Suppressor macrophage treated with lipopolysaccharide for 4 hours (primary cell): Measurements from ENCODE around the gene S100A5.
A peak's percentile ranks its signal among the peaks of the same experiment; 100 is the strongest.

Experiments
- DNase-seq: peaks from one replicate; pipeline ENCODE4 v3.0.0-alpha.2; 2020

The S100A5 gene

DNA sequence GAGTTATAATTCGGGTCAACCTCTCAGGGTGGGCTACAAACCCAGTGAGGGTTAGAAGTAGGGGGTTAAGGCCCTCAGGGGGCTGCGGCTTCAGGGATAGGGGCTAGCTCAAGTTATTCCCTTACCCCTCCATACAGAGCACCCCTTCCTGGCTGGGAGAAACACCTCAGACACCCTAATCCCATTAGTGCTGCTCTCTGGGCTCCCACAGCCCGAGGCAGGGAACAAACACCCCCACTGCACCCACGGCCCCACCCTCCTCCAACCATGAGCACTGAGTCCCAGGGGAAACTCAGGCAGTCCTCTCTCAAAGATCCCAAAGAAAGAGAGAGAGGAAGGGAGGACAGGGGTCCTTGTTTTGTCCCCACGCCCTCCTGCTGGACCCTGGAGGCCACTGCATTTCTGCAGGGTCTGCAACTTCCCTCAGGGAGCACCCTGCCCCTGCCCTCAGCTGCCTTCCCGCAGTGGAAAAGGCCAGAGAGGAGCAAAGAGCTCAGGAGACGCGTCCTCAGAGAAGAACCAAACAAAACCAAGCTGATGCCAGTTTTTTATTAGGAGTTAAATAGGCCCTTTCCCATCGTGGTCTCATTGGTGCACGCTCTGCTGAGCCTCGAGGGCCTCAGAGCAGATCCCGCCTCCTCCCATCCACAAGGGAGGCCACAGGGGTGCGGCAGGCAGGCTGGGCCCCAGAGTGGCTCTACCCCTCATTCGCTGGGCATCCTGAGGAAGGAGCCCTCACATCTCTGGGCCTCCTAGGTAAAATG is 6.2 kb upstream of the S100A5 start:
- DNase-seq = no peak

- no peak for DNase-seq
Observed at GRCh38 chr1:153546371-153546770, 5.6 kb upstream of the S100A5 start.

GRCh38 chr1:153545067-153546055 is 4.6 kb upstream of the S100A5 start, which contains the start of gene S100A4:
S100A4 (minus strand) TSS chr1:153545806; CDS start chr1:153544794, 1,012 bp downstream.
- DNase-seq = peak; percentile 83

DNA sequence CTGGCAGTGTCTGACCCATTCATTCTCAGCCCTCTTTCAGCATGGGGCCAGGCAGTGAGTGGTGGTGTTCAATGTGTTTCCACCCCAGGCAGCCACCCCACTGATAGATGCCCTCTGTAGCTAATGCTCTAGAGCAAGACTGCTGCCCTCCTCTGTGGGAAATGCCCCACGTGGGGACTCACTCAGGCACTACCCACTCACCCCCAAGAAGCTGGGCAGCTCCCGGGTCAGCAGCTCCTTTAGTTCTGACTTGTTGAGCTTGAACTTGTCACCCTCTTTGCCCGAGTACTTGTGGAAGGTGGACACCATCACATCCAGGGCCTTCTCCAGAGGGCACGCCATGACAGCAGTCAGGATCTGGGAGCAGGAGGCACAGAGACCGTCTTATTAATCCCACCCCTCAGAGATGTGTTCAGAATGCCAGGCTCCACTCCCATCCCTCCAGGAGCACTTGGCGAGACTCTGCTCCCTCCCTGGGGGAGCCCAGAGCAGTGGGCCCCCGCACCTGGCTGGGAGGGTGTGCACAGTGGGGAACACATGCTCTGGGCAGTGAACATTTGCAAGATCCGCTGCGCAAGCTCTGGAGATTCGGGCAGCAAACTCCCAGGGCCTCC is 3.8 kb upstream of the S100A5 start:
- DNase-seq = no peak

GRCh38 chr1:153543736-153544135 is 3.0 kb upstream of the S100A5 start:
- DNase-seq = no peak

DNA sequence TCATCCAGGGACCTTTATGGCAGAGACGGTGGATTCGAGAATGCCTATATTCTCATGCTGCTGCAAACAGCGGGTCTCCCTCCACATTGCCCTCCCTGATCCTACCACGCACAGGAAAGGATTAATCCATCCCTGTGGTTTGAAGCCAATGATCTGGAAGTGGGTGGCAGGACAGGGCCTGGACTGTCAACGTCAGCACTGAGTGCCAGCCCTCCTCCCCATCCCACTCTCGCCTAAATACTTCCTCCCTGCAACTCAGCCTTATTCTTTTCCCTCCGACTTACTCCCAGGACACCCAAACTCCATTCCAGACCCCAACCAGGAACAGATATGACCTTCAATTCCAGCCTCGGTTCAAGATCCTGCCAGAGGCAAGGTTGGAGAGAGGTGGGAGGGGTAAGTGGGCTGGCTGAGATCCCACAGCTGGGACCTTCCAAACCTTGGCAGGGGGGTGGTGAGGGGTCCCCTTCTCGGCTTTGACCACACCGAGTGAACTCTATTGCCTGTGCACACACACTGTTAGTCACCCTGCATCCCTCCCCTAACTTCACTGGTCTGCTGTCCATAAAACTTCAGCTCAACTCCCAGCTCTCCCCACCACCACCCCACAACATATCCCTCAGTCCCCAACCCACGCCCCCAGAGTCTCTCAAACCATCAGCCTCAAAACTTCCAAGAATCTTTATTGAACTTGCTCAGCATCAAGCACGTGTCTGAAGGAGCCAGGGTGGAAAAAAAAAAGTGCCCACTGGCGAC is 2.4 kb upstream of the S100A5 start:
- no peak for DNase-seq

- DNase-seq = no peak
Observed at GRCh38 chr1:153541641-153542590, 1.2 kb upstream of the S100A5 start.

DNA sequence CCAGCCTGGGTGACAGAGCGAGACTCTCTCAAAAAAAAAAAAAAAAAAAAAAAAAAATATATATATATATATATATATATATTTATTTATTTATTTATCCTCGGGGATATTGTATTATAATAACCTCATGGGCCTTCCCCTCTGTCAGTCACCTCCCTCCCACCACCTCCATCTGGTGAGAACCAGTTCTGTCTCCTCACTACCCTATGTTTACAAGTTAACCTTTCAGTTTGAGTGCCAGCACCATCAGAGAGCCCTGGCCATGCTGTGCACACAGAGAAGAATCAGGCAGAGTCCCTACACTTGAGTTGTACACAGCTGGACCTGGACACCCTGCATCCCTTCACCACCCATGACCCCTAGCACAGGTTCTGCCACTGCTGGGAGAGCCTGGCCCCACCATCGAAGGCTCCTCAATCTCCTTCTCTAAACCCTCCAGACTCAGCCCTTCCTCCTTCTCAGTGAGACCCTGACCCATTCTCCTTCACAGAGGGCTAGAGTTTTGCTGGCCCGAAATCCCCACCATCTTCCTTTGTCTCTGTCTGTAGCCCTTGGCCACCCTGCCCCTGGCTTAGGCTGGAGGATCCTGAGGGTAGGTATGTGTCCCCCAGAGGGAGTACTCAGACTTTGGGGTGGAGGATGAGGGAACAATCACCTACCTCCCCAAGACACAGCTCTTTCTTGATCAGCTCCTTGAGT is 1.2 kb downstream of the S100A5 start:
- no peak for DNase-seq

GRCh38 chr1:153538315-153538821 is 2.4 kb downstream of the S100A5 start:
- no peak for DNase-seq

- DNase-seq = no peak
Observed at GRCh38 chr1:153537376-153537730, 3.4 kb downstream of the S100A5 start.

- peak; percentile 62 for DNase-seq
Observed at GRCh38 chr1:153536671-153537375, 3.9 kb downstream of the S100A5 start.

GRCh38 chr1:153536012-153536670 is 4.6 kb downstream of the S100A5 start:
- peak; percentile 72 for DNase-seq

- peak; percentile 61 for DNase-seq
Observed at GRCh38 chr1:153535242-153536011, 5.3 kb downstream of the S100A5 start, which contains the start of gene S100A6. S100A6 (minus strand) TSS chr1:153535991; CDS start chr1:153535339, 652 bp downstream.

GRCh38 chr1:153534925-153535241 is 5.9 kb downstream of the S100A5 start:
- DNase-seq = no peak

DNA sequence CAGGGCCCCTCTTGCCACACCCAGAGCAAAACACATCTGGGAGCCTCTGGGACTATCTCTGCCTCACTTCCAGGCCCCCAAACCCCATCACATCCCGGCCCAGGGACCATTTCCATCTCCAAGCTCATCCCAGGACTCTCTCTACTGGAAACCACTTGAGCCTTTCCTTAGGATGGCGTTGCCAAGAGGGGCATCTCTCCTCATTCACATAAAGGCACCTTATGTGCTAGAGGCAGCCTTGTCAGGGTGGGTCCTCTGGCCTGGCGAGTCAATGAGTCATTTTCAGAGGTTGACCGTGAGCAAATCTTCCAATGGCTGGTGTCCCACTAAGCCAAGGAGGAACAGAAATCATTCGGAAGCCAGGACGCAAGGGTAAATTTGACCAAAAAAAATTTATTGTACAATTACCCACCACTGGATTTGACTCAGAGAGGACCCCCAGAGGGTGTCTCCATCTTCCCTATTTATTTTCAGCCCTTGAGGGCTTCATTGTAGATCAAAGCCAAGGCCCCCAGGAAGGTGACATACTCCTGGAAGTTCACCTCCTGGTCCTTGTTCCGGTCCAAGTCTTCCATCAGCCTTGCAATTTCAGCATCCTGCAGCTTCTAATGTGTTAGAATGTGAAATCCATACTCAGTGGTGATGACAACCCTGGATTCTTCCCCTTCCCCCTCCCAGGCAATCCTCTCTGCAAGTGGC is 6.4 kb downstream of the S100A5 start:
- no peak for DNase-seq

GRCh38 chr1:153533689-153534201 is 7.0 kb downstream of the S100A5 start:
- peak; percentile 52 for DNase-seq

DNA sequence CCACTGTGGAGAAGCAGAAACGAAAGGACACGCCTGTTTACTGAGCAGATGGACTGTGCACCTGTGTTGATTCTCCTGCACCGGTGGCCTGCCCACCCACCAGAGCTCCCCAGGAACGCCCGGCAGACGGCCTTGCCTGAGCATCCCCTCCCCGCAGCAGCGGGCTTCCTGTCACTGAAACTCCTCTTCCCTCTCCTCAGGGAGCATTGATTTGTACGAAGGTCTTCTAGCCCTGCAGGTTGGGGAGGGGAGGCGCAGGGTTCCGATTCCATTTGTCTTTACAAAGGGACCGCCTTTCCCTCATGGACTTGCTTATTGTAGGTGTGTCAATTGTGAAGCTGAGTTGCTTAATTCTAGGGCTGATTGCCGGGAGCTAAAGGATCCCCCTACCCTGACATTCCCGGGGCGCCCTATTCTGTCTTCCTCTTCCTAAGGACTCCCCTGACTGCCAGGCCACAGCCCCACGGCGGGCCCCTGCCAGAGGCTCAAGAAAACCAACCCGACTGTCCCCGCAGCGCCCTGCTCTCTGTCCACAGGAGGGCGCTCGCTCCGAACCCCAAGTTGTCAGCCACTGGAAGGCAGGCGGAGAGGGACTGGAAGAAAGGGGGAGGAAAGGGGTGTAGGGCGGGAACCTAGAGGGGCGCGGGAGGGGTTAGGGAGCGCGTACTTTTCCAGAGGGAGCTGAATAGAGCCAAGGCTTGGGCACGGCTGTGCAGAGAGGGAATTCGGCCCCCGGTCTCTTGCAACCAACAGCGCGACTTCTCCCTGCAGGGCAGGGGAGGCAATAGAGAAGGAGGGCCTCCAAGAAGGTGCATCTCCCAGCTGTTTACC is 7.8 kb downstream of the S100A5 start:
- DNase-seq = peak; percentile 82
